Measurements from ENCODE around the gene CARMIL1.

Gene CARMIL1

GRCh38 chr6:25548451-25548850, 269.3 kb downstream of the CARMIL1 start:
- no peak for DNase-seq (ENCODE audit: low spot score)
- no peak for TF ChIP-seq CTCF (IDR thresholded peaks at IDR 0.05; ENCODE audit: borderline replicate concordance, control extremely low read depth, extremely low read depth, insufficient read depth, missing control alignments)
- in situ Hi-C loops (cut with MboI; ENCODE audit: low sequenced_read_pairs, unreplicated experiment), result no loop called here

DNA sequence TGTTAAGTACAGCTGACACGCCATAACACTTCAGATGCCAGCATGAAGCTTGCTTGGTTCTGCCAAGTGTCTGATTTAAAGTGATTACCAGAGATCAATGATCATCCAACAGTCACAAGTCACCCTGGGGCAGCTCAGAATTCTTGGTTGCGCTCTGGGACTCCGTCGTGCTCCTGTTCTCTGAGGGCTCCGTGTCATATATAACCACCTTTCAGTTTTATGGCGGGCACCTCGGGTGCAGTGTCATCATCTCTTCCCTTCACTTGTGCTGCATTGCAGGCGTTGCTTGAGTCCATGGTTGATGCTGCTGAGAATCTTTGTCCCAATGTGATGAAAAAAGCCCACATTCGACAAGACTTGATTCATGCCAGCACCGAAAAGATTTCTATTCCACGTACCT, 271.5 kb downstream of the CARMIL1 start:
- TF ChIP-seq CTCF (IDR thresholded peaks at IDR 0.05; ENCODE audit: borderline replicate concordance, control extremely low read depth, extremely low read depth, insufficient read depth, missing control alignments), result no peak
- in situ Hi-C loops (cut with MboI; ENCODE audit: low sequenced_read_pairs, unreplicated experiment), result loop anchor here (25.0 kb wide), 1 partner anchor 288 kb away; no protein-coding TSS in a partner anchor
- DNase-seq (ENCODE audit: low spot score), result no peak

DNA sequence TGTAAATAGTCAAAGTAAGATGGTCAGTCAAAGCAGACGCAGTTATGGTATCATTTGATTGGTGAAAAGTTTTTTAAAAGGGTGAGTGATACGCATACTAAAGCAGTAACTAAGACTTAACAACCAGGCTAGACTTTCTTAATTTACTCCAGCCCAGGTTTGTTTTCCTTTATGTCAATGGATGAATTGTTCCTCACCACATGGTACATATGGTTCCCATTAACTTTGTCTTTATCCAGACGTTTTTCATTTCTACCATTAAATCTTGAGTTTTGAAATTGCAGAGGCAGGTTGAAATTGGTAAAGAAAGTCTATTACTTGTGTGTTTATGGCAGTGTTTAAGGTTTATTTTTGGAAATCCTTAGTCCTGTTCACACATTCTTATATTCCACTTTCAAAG, 274.3 kb downstream of the CARMIL1 start:
- no peak for DNase-seq (ENCODE audit: low spot score)
- no peak for TF ChIP-seq CTCF (IDR thresholded peaks at IDR 0.05; ENCODE audit: borderline replicate concordance, control extremely low read depth, extremely low read depth, insufficient read depth, missing control alignments)
- in situ Hi-C loops (cut with MboI; ENCODE audit: low sequenced_read_pairs, unreplicated experiment), result loop anchor here (25.0 kb wide), 1 partner anchor 291 kb away; no protein-coding TSS in a partner anchor

- no peak for DNase-seq (ENCODE audit: low spot score)
- no peak for TF ChIP-seq CTCF (IDR thresholded peaks at IDR 0.05; ENCODE audit: borderline replicate concordance, control extremely low read depth, extremely low read depth, insufficient read depth, missing control alignments)
- in situ Hi-C loops (cut with MboI; ENCODE audit: low sequenced_read_pairs, unreplicated experiment), result loop anchor here (25.0 kb wide), 1 partner anchor 293 kb away; no protein-coding TSS in a partner anchor
These were observed 276.0 kb downstream of the CARMIL1 start for GRCh38 chr6:25555188-25555587.

GRCh38 chr6:25556516-25556915, 277.3 kb downstream of the CARMIL1 start:
- DNase-seq (ENCODE audit: low spot score), result peak; percentile 41
- peak; percentile 84 for TF ChIP-seq CTCF (IDR thresholded peaks at IDR 0.05; ENCODE audit: borderline replicate concordance, control extremely low read depth, extremely low read depth, insufficient read depth, missing control alignments)
- in situ Hi-C loops (cut with MboI; ENCODE audit: low sequenced_read_pairs, unreplicated experiment), result loop anchor here (25.0 kb wide), 1 partner anchor 294 kb away; no protein-coding TSS in a partner anchor

DNA sequence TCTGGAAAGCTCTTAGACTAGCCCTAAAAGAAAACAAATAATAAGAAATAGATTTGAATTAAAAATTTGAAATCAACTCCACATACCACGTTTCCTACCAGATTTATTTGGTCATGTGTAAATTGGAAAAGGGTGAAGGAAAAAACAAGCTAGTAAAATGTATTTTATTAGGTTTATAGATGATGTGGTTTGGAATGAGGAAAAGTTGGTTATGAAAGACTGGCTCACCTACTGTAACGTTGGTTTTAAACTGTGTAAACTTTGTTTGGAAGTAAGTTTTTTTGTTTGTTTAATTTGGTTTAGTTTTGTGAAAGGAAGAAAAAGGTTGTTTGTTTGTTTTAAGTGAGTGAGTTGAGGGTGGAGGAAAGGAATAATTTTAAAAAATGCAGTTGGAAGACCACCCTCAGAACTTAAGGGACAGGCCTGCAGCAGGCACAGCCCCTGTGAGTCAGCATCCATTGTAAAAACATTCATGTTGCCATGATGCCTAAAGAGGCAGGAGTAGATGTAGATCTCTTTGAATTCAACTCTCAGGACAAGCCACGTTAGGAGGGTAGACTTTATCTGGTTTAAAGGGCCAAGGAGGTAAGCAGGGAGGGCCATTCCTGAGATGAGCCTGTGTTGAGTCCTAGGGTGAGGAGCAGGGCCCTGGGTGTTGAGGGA, 279.1 kb downstream of the CARMIL1 start:
- no peak for TF ChIP-seq CTCF (IDR thresholded peaks at IDR 0.05; ENCODE audit: borderline replicate concordance, control extremely low read depth, extremely low read depth, insufficient read depth, missing control alignments)

More for the DNA sequence above, 279.1 kb downstream of the CARMIL1 start:
- no peak for DNase-seq (ENCODE audit: low spot score)
- in situ Hi-C loops (cut with MboI; ENCODE audit: low sequenced_read_pairs, unreplicated experiment), result loop anchor here (25.0 kb wide), 1 partner anchor 296 kb away; no protein-coding TSS in a partner anchor

Data from GM13976 (cell line).